Measurements from ENCODE around the gene UTF1. TPM values are rescaled to one million over a fixed set of nuclear protein-coding genes. Genes with fewer than 3 reads are reported as not detected.

UTF1 gene
- total and polyA plus RNA-seq, 7 experiments from 2014 or later: 0.56 TPM; not detected in 6

- H3K9me3 Mint-ChIP-seq: peaks cover 0 to 6% (median 0%) of the 10 kb centered on the region in 11 donors
- H3K4me1 ChIP-seq (ENCODE audit: control insufficient read depth in 2 of 2, insufficient read depth in 2 of 2, low read length in 2 of 2): no peaks in the 10 kb centered on the region
- no peaks in the 10 kb centered on the region for H3K4me1 Mint-ChIP-seq
- intact Hi-C loops (cut with micrococcal nuclease): no loop called here
- no peaks in the 10 kb centered on the region for H3K36me3 ChIP-seq (ENCODE audit: control insufficient read depth in 2 of 3, insufficient read depth in 3 of 3, low read length in 3 of 3)
- H3K9me3 ChIP-seq (ENCODE audit: control insufficient read depth in 2 of 3, low read length in 3 of 3): no peaks in the 10 kb centered on the region
- H3K27ac Mint-ChIP-seq: no peak overlapping the region
- ChIA-PET POLR2A (no interaction called here), CTCF (no interaction called here)
- peaks cover 0 to 11% (median 0%) of the 10 kb centered on the region in 5 donors for H3K27me3 Mint-ChIP-seq
- DNase-seq (no peak), ATAC-seq (no peak)
- H3K27me3 ChIP-seq (ENCODE audit: control insufficient read depth in 2 of 2, insufficient read depth in 2 of 2, low read length in 2 of 2): no peaks in the 10 kb centered on the region
- H3K4me3 Mint-ChIP-seq: peak overlapping the region in 1 of 10 donors; percentile 64
- H3K27ac ChIP-seq (ENCODE audit: low read depth, low read length): no peak overlapping the region
- H3K4me3 ChIP-seq (ENCODE audit: low read length): no peak overlapping the region
- no peaks in the 10 kb centered on the region for H3K36me3 Mint-ChIP-seq
Observed at GRCh38 chr10:133185421-133185820, 44.6 kb upstream of the UTF1 start.

GRCh38 chr10:133185916-133186315 is 44.1 kb upstream of the UTF1 start:
- ATAC-seq (no peak), DNase-seq (no peak)
- ChIA-PET POLR2A (no interaction called here), CTCF (no interaction called here)
- Histone ChIP-seq H3K4me1 (ENCODE audit: control insufficient read depth in 2 of 2, insufficient read depth in 2 of 2, low read length in 2 of 2) (no peaks in the 10 kb centered on the region), H3K36me3 (ENCODE audit: control insufficient read depth in 2 of 3, insufficient read depth in 3 of 3, low read length in 3 of 3) (no peaks in the 10 kb centered on the region), H3K27me3 (ENCODE audit: control insufficient read depth in 2 of 2, insufficient read depth in 2 of 2, low read length in 2 of 2) (no peaks in the 10 kb centered on the region), H3K27ac (ENCODE audit: low read depth, low read length) (no peak overlapping the region), H3K4me3 (ENCODE audit: low read length) (no peak overlapping the region), H3K9me3 (ENCODE audit: control insufficient read depth in 2 of 3, low read length in 3 of 3) (no peaks in the 10 kb centered on the region)
- Mint-ChIP-seq H3K9me3 (peaks cover 0 to 6% (median 0%) of the 10 kb centered on the region in 11 donors), H3K4me3 (no peak overlapping the region), H3K27ac (no peak overlapping the region), H3K4me1 (no peaks in the 10 kb centered on the region), H3K27me3 (peaks cover 0 to 11% (median 0%) of the 10 kb centered on the region in 5 donors), H3K36me3 (no peaks in the 10 kb centered on the region)
- intact Hi-C loops (cut with micrococcal nuclease): no loop called here

GRCh38 chr10:133186416-133187090 is 43.5 kb upstream of the UTF1 start:
- DNase-seq: no peak
- ChIA-PET POLR2A (no interaction called here), CTCF (no interaction called here)
- Mint-ChIP-seq H3K9me3 (peaks cover 0 to 6% (median 0%) of the 10 kb centered on the region in 11 donors), H3K27me3 (peaks cover 0 to 9% (median 0%) of the 10 kb centered on the region in 5 donors), H3K36me3 (no peaks in the 10 kb centered on the region), H3K27ac (no peak overlapping the region), H3K4me3 (no peak overlapping the region), H3K4me1 (no peaks in the 10 kb centered on the region)
- Histone ChIP-seq H3K4me3 (ENCODE audit: low read length) (no peak overlapping the region), H3K9me3 (ENCODE audit: control insufficient read depth in 2 of 3, low read length in 3 of 3) (no peaks in the 10 kb centered on the region), H3K27me3 (ENCODE audit: control insufficient read depth in 2 of 2, insufficient read depth in 2 of 2, low read length in 2 of 2) (no peaks in the 10 kb centered on the region), H3K4me1 (ENCODE audit: control insufficient read depth in 2 of 2, insufficient read depth in 2 of 2, low read length in 2 of 2) (no peaks in the 10 kb centered on the region), H3K36me3 (ENCODE audit: control insufficient read depth in 2 of 3, insufficient read depth in 3 of 3, low read length in 3 of 3) (no peaks in the 10 kb centered on the region), H3K27ac (ENCODE audit: low read depth, low read length) (no peak overlapping the region)
- intact Hi-C loops (cut with micrococcal nuclease): no loop called here
- ATAC-seq: no peak

- intact Hi-C loops (cut with micrococcal nuclease): no loop called here
- peaks cover 0 to 5% (median 0%) of the 10 kb centered on the region in 5 donors for H3K27me3 Mint-ChIP-seq
- no peak for DNase-seq
Observed at GRCh38 chr10:133187091-133187905, 42.7 kb upstream of the UTF1 start.

DNA sequence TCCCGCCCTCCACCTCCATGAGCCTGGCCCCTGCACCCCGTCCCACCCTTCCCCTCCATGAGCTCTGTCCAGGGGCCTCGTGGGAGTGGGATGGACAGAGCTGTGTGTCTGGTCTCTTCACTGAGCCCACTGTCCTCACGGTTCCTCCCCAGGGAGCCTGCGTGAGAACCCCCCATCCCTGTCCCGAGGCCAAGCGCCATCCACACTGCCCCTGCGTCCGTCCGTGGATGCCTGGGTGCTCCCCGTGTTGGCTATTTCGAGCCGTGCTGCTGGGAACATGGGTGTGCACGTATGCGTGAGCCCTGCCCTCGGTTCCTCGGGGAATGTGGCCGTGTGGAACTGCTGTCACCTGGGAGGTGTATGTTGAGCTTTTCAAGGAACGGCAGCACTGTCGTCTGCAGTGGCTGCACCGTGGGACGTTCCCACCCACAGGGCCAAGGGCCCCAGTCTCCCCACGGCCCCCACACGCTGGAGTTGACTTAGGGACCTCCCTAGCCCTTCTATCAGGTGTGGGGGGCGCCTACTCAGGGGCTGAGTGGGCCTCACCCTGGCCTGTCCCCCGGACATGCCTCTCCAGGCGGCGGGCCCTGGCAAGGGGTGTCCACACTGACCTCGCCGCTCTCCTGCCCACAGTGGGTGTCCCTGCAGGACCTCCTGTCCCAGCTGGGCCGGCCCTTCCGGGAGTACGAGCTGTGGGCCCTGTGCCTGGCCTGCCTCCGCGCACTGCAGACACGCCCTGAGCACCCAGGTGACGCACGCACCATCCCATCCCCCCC is 41.9 kb upstream of the UTF1 start:
- Histone ChIP-seq H3K4me1 (ENCODE audit: control insufficient read depth in 2 of 2, insufficient read depth in 2 of 2, low read length in 2 of 2) (no peaks in the 10 kb centered on the region), H3K27me3 (ENCODE audit: control insufficient read depth in 2 of 2, insufficient read depth in 2 of 2, low read length in 2 of 2) (no peaks in the 10 kb centered on the region), H3K36me3 (ENCODE audit: control insufficient read depth in 2 of 3, insufficient read depth in 3 of 3, low read length in 3 of 3) (no peaks in the 10 kb centered on the region), H3K9me3 (ENCODE audit: control insufficient read depth in 2 of 3, low read length in 3 of 3) (no peaks in the 10 kb centered on the region), H3K4me3 (ENCODE audit: low read length) (no peak overlapping the region), H3K27ac (ENCODE audit: low read depth, low read length) (no peak overlapping the region)
- H3K9me3 Mint-ChIP-seq: peaks cover 0 to 6% (median 2%) of the 10 kb centered on the region in 11 donors
- ChIA-PET POLR2A (no interaction called here), CTCF (no interaction called here)
- intact Hi-C loops (cut with micrococcal nuclease): no loop called here
- H3K4me1 Mint-ChIP-seq: no peaks in the 10 kb centered on the region
- H3K4me3 Mint-ChIP-seq: no peak overlapping the region
- peaks cover 0 to 6% (median 0%) of the 10 kb centered on the region in 5 donors for H3K27me3 Mint-ChIP-seq
- DNase-seq: no peak
- no peaks in the 10 kb centered on the region for H3K36me3 Mint-ChIP-seq
- no peak for ATAC-seq
- no peak overlapping the region for H3K27ac Mint-ChIP-seq

More at GRCh38 chr10:133187091-133187905, 42.7 kb upstream of the UTF1 start:
- POLR2A ChIA-PET: no interaction called here
- Histone ChIP-seq H3K4me3 (ENCODE audit: low read length) (no peak overlapping the region), H3K27me3 (ENCODE audit: control insufficient read depth in 2 of 2, insufficient read depth in 2 of 2, low read length in 2 of 2) (no peaks in the 10 kb centered on the region), H3K36me3 (ENCODE audit: control insufficient read depth in 2 of 3, insufficient read depth in 3 of 3, low read length in 3 of 3) (no peaks in the 10 kb centered on the region), H3K9me3 (ENCODE audit: control insufficient read depth in 2 of 3, low read length in 3 of 3) (no peaks in the 10 kb centered on the region), H3K27ac (ENCODE audit: low read depth, low read length) (no peak overlapping the region), H3K4me1 (ENCODE audit: control insufficient read depth in 2 of 2, insufficient read depth in 2 of 2, low read length in 2 of 2) (no peaks in the 10 kb centered on the region)
- no peak overlapping the region for H3K27ac Mint-ChIP-seq
- no peaks in the 10 kb centered on the region for H3K36me3 Mint-ChIP-seq
- no peak for ATAC-seq
- peaks cover 0 to 6% (median 0%) of the 10 kb centered on the region in 11 donors for H3K9me3 Mint-ChIP-seq
- H3K4me1 Mint-ChIP-seq: no peaks in the 10 kb centered on the region
- H3K4me3 Mint-ChIP-seq: no peak overlapping the region
- CTCF ChIA-PET: no interaction called here

DNA sequence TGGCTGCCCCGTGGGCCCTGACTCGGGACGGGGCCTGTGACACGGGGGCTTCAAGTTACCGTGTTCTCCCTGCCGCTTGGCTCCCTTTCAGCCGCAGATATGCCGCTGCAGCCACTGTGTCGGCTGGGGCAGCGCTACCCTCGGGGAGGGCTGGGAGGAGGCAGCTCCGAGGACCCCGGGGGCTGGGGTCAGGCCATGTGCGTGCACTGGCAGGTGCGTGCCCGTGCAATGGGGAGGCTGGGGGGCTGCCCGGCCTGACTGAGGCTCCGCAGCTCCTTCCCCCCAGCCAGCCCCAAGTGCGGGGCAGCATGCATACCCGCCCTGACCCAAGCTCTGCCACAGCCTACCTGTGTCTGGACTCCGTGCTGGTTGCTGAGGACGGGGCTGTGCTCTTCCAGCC is 40.8 kb upstream of the UTF1 start:
- Histone ChIP-seq H3K4me3 (ENCODE audit: low read length) (no peak overlapping the region), H3K4me1 (ENCODE audit: control insufficient read depth in 2 of 2, insufficient read depth in 2 of 2, low read length in 2 of 2) (no peaks in the 10 kb centered on the region), H3K27ac (ENCODE audit: low read depth, low read length) (no peak overlapping the region), H3K27me3 (ENCODE audit: control insufficient read depth in 2 of 2, insufficient read depth in 2 of 2, low read length in 2 of 2) (no peaks in the 10 kb centered on the region), H3K36me3 (ENCODE audit: control insufficient read depth in 2 of 3, insufficient read depth in 3 of 3, low read length in 3 of 3) (no peaks in the 10 kb centered on the region), H3K9me3 (ENCODE audit: control insufficient read depth in 2 of 3, low read length in 3 of 3) (no peaks in the 10 kb centered on the region)
- intact Hi-C loops (cut with micrococcal nuclease): no loop called here
- DNase-seq (no peak), ATAC-seq (no peak)
- CTCF ChIA-PET: no interaction called here
- POLR2A ChIA-PET: no interaction called here
- Mint-ChIP-seq H3K27me3 (peaks cover 0 to 10% (median 0%) of the 10 kb centered on the region in 5 donors), H3K27ac (no peak overlapping the region), H3K4me3 (no peak overlapping the region), H3K4me1 (no peaks in the 10 kb centered on the region), H3K36me3 (no peaks in the 10 kb centered on the region), H3K9me3 (peaks cover 0 to 13% (median 5%) of the 10 kb centered on the region in 11 donors)
